Measurements from ENCODE around the gene NLN. TPM values are rescaled to one million over a fixed set of nuclear protein-coding genes. Genes with fewer than 3 reads are reported as not detected.

The NLN gene
- polyA plus RNA-seq, 1 donor (not counting 4 experiments of a cell fraction or from before 2014, with no cell fraction given) = 26.1 TPM

- Histone ChIP-seq H3K4me2 (ENCODE audit: control insufficient read depth, extremely low read depth, insufficient read depth, low read depth, low read length) (no peak overlapping the region), H3K9me3 (ENCODE audit: control insufficient read depth, low read depth, low read length) (no peaks in the 10 kb centered on the region), H3K9me1 (ENCODE audit: control insufficient read depth, extremely low read depth, insufficient read depth, low read length) (no peaks in the 10 kb centered on the region), H3K27ac (ENCODE audit: control insufficient read depth, insufficient read depth, low read length) (no peak overlapping the region), H2AFZ (ENCODE audit: control insufficient read depth, low read length) (no peak overlapping the region), H3K79me2 (ENCODE audit: control insufficient read depth, insufficient read depth, low read length) (no peaks in the 10 kb centered on the region), H3K36me3 (ENCODE audit: control insufficient read depth in 2 of 2, extremely low read depth in 1 of 2, insufficient read depth in 2 of 2, low read length in 2 of 2) (peaks cover 0 to 1% of the 10 kb centered on the region in 2 experiments), H3K4me1 (ENCODE audit: control insufficient read depth, extremely low read depth, insufficient read depth, low read length) (no peaks in the 10 kb centered on the region), H3K27me3 (ENCODE audit: control insufficient read depth, extremely low read depth, insufficient read depth, low read length) (no peaks in the 10 kb centered on the region), H3K4me3 (ENCODE audit: control insufficient read depth in 2 of 3, extremely low read depth in 1 of 3, insufficient read depth in 2 of 3, low read depth in 1 of 3, low read length in 3 of 3) (no peak overlapping the region), H3K9ac (ENCODE audit: control insufficient read depth, extremely low read depth, insufficient read depth, low read length) (no peak overlapping the region), H4K20me1 (ENCODE audit: control insufficient read depth, extremely low read depth, insufficient read depth, low read length) (no peaks in the 10 kb centered on the region)
- dilution Hi-C loops (cut with MboI; ENCODE audit: extremely low pct_ligation_motif_present, low sequenced_read_pairs) = no loop called here
- TF ChIP-seq EZH2 (IDR thresholded peaks at IDR 0.05; ENCODE audit: low read length) (no peak), CTCF (optimal IDR thresholded peaks at IDR 0.05 in 1 of 3, IDR thresholded peaks at IDR 0.05 in 1 of 3, conservative IDR thresholded peaks at IDR 0.05 in 1 of 3; ENCODE audit: extremely low read depth in 1 of 3, insufficient read depth in 2 of 3, low read length in 3 of 3) (no peak)
- no peak for FAIRE-seq
- DNase-seq (ENCODE audit: low read depth, low spot score) = no peak
These were observed 28.9 kb upstream of the NLN start for GRCh38 chr5:65693121-65693520.

GRCh38 chr5:65695162-65695755, 26.7 kb upstream of the NLN start:
- H3K4me2 ChIP-seq (ENCODE audit: control insufficient read depth, extremely low read depth, insufficient read depth, low read depth, low read length) = no peak overlapping the region
- no peaks in the 10 kb centered on the region for H3K4me1 ChIP-seq (ENCODE audit: control insufficient read depth, extremely low read depth, insufficient read depth, low read length)
- no peak for FAIRE-seq
- dilution Hi-C loops (cut with MboI; ENCODE audit: extremely low pct_ligation_motif_present, low sequenced_read_pairs) = no loop called here
- H3K79me2 ChIP-seq (ENCODE audit: control insufficient read depth, insufficient read depth, low read length) = no peaks in the 10 kb centered on the region
- no peaks in the 10 kb centered on the region for H3K27me3 ChIP-seq (ENCODE audit: control insufficient read depth, extremely low read depth, insufficient read depth, low read length)
- H4K20me1 ChIP-seq (ENCODE audit: control insufficient read depth, extremely low read depth, insufficient read depth, low read length) = no peaks in the 10 kb centered on the region
- no peak overlapping the region for H3K27ac ChIP-seq (ENCODE audit: control insufficient read depth, insufficient read depth, low read length)
- no peak for TF ChIP-seq EZH2 (IDR thresholded peaks at IDR 0.05; ENCODE audit: low read length)
- TF ChIP-seq CTCF (optimal IDR thresholded peaks at IDR 0.05 in 1 of 3, IDR thresholded peaks at IDR 0.05 in 1 of 3, conservative IDR thresholded peaks at IDR 0.05 in 1 of 3; ENCODE audit: extremely low read depth in 1 of 3, insufficient read depth in 2 of 3, low read length in 3 of 3) = no peak
- peaks cover 0 to 1% of the 10 kb centered on the region in 2 experiments for H3K36me3 ChIP-seq (ENCODE audit: control insufficient read depth in 2 of 2, extremely low read depth in 1 of 2, insufficient read depth in 2 of 2, low read length in 2 of 2)
- no peak overlapping the region for H3K4me3 ChIP-seq (ENCODE audit: control insufficient read depth in 2 of 3, extremely low read depth in 1 of 3, insufficient read depth in 2 of 3, low read depth in 1 of 3, low read length in 3 of 3)
- no peaks in the 10 kb centered on the region for H3K9me3 ChIP-seq (ENCODE audit: control insufficient read depth, low read depth, low read length)
- no peak for DNase-seq (ENCODE audit: low read depth, low spot score)
- H3K9me1 ChIP-seq (ENCODE audit: control insufficient read depth, extremely low read depth, insufficient read depth, low read length) = no peaks in the 10 kb centered on the region
- no peak overlapping the region for H3K9ac ChIP-seq (ENCODE audit: control insufficient read depth, extremely low read depth, insufficient read depth, low read length)
- no peak overlapping the region for H2AFZ ChIP-seq (ENCODE audit: control insufficient read depth, low read length)
